Stimulated activated CD8-positive, alpha-beta memory T cell treated with anti-CD3 and anti-CD28 coated beads, Interleukin-2, amount 100 ng/mL, for 48 hours (primary cell): Measurements from ENCODE around the gene SPG7.
"Not testable (repeated sequence)": the region's sequence is repeated elsewhere in the genome, so short reads cannot be mapped to it uniquely, and the experiment has no call there.

Experiments used
- DNase-seq, 2 donors: peaks; one replicate each; pipeline ENCODE4 v3.0.0-alpha.2; 2020; ENCODE audit warnings: low read depth in 2 of 2

SPG7 gene

DNA sequence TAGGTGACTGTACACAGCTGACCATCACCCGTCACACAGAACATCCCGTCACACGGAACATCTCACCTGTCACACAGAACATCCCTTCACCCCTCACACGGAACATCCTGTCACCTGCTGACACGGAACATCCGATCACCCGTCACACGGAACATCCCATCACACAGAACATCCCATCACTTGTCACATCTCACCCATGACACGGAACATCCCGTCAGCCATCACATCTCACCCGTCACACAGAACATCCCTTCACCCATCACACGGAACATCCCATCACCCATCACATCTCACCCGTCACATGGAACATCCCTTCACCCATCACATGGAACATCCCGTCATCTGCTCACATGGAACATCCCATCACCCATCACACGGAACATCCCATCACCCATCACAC lies 71.1 kb downstream of the SPG7 start:
- DNase-seq, result no peak

DNA sequence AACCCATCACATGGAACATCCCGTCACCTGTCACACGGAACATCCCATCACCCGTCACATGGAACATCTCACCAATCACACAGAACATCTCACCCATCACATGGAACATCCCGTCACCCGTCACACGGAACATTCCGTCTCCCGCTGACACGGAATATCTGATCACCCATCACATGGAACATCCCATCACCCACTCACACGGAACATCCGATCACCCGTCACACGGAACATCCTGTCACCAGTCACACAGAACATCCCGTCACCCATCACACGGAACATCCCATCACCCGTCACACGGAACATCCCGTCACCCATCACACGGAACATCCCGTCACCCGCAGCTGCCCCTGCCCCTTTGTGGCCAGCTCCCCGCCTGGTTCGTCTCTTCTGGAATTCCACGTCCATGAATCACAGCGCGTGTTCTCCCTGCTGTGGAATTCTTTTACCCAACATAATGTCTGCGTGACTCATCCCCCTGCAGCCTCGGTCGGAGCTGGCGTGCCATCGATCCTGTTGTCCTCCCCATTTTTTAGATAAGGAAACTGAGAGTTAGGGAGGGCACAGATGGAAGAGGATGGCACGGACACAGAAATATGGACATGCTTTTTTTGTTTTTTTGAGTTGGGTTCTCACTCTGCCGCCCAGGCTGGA lies 73.0 kb downstream of the SPG7 start:
- no peak for DNase-seq

DNA sequence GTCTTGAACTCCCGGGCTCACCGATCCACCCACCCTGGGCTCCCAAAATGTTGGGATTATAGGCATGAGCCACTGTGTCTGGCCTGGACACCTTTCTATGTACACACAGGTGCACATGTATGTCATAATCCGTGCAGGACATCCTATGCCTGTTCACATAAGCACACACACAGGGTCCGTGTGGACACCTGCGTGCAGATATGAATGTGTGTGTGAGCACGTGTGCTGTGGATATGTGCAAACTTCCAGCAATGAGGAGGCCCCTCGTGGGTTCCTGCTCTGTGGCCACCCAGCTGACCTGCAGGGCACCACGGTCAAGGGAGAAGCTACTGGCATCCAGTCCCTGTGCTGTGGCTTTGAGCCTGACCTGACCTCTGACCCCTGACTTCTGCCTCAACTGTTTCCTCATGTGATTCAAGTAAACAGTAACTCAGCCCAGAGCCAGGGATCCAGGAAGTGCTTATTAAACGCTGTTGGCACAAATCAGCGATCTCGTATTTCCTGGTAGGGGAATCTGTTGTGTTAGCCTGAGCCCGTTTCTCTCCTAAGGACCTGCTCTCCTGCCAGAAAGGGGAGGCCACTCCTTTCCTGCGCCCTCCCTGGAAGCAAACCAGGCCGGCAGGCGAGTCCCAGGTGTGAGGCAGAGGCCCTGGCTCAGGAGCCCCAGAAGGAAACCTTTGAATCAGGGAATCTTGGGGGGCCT lies 73.8 kb downstream of the SPG7 start:
- DNase-seq, result no peak

DNA sequence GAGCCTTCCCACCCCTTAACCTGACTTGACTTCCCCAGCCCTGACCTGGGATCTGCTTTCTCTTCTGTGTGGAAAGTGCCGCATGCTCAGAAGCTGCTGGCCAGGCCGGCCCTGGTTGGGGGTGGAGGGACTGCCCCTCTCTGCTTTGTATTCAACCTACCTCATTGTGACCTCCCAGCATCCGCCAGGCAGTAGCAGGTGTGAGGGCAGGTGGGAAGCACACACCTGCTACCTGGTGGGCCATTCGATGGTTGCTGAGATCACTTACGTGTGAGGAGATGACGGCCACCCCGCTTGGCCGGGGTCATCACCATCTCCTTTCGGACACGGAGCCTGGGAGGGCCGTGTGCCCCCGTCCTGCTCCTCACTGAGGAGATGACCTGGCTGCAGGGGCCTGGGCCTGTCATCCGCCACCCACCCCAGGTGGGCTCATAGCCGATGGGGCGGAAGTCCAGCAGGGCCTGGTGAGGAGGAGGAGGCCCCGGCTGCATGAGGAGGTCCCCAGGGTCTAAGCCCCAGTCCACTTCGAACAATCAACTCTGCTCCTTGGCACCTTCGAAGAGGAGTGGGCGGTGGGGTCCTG lies 74.5 kb downstream of the SPG7 start:
- no peak for DNase-seq

DNA sequence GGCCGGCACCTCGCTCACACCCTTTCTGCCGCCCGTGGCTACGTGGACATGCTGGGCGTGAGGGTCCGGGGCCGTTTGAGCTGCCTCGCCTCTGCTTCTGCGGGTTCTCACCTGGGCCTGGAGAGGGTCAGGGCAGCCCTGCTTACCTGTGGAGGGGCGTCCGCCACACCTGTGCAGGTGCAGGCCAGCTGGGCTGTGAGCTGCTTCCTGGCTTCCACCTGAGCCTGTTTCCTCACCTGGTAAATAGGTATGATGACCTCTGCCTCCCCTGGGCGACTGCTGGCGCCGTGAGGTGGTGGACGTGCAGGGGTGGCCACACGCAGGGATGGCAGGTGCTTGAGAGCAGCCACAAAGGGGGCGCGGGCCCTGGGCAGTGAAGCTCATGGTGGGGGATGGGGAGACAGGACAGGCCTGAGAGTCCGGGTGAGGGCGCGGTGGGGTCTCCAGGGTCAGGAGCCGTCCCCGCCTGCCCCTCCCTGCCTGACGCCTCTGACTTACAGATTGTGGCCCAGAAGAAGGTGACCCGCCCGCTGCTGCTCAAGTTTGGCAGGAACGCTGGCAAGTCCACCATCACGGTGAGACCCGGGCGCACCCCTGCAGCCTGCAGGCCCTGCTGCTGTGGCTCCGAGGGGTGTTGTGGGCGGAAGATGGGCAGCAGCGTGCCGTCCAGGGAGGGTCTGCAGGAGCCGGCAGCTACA lies 75.1 kb downstream of the SPG7 start:
- DNase-seq, result no peak

DNA sequence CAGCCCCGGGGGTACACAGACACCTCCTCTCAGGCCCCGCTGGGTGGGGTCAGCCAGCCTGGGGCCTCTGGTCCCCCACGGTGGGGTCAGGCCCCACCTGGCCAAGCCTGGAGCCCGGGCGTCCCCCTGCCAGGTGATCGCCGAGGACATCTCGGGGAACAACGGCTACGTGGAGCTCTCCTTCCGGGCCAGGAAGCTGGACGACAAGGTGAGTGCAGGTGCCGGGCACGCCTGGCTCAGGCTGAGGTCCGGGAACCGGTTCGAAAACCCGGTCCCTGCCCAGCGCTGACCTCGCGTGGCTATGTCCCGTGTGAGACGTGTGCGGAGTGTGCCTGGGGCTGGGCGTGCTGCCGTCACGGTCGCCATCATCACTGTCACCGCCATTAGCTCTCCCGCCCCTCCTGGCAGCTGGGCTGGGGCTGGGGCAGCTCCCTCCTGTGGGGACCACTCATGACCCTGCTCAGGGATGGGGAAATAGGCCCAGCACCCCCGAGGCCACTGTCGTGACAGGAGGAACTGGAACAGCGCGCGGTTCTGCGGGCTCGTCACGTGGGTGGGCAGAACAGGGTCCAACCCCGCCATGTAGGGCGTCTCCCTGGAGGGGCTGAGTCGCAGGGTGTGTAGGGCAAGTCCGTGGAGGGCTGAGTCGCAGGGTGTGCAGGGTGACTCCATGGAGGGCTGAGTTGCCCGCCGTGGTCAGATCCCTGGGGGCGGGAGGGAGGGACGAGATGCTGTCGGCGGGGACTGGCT lies 75.9 kb downstream of the SPG7 start:
- DNase-seq, result no peak

DNA sequence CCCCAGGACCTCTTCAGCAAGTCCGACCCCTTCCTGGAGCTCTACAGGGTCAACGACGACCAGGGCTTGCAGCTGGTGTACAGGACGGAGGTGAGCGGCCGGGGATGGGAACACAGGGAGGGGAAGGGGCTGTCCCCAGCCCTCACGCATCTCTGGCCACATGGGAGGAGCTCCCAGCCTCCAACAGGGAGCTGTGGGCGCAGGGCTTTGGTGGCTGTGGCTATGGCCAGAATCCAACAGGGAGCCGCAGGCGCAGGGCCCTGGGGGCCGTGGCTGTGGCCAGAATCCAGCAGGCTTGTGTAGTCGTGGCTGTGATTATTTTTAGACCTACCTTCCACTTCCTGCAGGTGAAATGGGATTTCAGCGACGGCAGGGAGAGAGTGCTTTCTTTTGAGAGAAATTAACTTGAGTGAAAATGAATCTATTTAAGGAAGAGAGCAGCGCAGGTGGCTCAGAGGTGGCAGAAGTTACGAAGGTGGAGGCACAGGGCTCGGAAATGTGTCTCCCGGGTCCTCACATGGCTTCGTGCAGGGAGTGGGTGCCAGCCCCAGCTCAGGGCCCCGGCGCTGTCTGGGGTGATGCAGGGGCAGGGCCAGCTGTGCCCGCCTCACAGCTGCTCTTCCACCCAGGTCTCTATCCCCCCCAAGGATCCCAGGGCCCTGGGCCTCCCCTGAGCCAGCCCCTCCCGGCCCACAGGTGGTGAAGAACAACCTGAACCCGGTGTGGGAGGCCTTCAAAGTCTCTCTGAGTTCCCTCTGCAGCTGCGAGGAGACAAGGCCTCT lies 76.8 kb downstream of the SPG7 start:
- no peak for DNase-seq

DNA sequence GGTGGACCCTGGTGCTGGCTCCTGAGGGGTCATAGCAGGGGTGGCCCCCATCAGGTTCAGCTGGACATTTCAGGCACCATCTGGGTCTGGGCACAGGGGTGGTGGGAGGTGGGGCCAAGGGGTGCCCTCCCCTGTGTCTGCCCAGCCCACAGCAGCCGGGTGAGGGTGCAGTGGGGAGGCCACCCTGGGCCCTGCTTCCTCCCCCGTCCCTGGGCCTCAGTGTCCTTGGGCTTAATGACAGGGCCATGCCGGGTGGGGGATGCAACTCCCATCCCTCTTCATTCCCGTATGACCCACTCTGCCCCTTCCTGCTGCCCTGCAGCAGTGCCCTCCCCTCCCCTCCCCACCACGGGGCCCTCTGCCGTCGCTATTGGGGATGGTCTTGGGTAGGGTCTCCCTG lies 78.0 kb downstream of the SPG7 start:
- no peak for DNase-seq

DNA sequence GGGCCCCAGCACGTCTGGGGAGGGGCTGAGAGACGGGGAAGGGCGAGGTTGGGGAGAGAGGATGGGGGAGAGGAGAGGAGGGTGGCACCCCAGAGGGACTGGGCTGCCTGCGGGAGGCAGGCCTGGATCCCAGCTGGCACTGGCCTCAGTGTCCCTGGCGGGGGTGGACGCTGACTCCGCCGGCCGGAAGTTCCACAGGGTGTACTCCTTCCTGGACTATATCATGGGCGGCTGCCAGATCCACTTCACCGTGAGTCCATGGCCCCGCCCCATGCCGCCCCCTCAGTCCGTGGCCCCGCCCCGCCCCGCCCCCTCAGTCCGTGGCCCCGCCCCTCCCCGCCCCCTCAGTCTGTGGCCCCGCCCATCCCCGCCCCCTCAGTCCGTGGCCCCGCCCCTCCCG lies 78.7 kb downstream of the SPG7 start:
- no peak for DNase-seq

DNA sequence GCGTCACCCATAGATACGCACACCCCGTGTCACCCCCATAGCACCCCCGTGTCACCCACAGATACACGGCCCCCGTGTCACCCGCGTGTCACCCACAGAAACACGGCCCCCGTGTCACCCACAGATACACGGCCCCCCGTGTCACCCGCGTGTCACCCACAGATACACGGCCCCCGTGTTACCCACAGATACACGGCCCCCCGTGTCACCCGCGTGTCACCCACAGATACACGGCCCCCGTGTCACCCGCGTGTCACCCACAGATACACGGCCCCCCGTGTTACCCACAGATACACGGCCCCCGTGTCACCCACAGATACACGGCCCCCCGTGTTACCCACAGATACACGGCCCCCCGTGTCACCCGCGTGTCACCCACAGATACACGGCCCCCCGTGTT lies 79.5 kb downstream of the SPG7 start:
- not testable (repeated sequence) for DNase-seq

DNA sequence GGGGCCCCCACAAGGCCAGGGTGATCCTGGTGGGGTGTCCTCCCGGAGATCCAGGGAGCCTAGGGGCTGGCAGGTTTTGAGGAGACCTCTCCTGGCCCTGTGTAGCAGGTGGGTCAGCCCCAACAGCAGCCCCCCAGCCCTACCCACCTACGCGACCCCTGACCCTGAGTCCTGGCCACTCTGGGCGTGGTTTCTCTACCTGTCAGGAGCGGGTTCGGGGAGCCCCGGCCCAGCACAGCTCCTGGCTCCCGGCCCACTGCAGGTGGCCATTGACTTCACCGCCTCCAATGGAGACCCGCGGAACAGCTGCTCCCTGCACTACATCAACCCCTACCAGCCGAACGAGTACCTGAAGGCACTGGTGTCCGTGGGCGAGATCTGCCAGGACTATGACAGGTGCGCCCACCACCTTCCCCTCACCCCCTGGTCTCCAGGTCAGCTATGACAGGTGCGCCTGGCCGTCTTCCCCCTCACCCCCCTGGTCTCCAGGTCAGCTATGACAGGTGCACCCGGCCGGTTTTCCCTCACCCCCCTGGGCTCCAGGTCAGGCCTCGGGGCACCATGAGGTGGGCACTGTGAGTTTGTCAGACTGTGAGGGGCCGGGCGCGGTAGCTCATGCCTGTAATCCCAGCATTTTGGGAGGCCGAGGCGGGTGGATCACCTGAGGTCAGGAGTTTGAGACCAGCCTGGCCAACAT lies 80.4 kb downstream of the SPG7 start:
- no peak for DNase-seq

DNA sequence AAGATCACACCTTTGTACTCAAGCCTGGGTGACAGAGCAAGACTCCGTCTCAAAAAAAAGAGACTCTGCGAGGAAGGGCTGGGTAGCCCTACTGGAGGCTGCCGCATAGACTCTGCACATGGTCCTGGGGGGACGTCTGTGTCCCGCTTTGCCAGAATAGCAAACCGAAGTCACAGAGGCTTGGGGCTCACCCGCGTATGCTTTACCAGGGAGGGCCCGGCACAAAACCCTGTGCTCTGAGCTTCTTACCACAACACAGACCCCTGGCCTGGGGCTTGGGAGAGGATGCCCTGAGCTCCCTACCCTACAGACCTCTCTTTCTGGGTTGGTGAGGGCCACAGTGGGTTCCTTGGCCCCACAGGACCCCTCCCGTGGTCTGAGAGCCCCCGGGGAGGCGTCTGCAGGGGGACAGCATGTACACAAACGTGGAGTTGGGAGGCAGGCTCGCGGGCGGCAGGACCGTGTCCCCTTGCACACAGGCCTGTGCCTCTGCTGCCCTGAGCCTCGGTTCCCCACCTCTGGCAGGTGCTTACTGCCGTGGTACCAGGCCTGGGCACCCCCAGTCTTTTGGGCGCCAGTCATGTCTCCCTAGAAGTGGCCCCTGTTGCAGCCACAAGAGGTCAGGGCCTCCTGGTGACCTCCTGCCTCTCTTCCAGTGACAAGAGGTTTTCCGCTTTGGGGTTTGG lies 81.2 kb downstream of the SPG7 start:
- DNase-seq, result no peak

DNA sequence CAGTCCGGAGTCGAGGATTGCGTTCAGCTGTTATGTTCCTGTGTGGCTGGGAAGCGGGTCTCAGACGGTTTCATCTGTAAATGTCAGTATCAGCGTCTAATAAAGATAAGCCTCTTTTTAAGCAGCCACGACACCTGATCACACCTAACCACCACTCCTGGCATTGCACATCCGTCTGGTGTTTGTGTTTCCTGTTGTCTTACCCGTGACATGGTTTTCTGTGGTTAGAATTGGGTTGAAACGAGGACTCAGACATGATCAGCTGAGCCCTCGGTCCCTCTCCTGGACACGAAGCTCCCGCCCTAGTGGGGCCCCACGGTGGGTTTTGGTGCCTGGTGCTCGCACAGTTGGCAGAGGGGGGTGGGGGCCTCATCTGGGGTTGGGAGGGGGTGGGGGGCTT lies 85.6 kb downstream of the SPG7 start:
- no peak for DNase-seq

DNA sequence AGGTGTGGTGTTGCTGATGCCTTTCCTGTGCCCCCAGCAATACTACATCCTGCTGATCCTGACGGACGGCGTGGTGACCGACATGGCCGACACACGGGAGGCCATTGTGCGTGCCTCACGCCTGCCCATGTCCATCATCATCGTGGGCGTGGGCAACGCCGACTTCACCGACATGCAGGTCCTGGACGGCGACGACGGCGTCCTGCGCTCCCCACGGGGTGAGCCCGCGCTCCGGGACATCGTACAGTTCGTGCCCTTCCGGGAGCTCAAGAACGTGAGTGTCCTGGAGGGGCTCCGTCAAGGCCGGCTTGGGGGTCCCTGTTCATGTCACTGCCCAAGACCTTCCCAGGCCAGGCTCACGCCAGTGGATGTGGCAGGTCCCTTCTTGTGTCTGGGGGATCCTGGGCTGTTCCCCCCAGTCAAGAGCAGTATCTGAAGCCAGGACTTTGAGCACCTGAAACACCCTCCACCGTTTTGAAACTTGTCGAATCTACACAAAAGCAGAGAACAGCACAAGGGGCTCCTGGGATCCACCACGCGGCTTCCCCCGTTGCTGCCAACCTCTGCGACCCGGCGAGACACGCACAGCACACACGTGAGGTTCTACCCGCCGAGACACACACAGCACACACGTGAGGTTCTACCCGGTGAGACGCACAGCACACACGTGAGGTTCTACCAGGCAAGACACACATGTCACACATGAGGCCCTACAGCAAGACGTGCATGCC lies 87.3 kb downstream of the SPG7 start:
- no peak for DNase-seq

DNA sequence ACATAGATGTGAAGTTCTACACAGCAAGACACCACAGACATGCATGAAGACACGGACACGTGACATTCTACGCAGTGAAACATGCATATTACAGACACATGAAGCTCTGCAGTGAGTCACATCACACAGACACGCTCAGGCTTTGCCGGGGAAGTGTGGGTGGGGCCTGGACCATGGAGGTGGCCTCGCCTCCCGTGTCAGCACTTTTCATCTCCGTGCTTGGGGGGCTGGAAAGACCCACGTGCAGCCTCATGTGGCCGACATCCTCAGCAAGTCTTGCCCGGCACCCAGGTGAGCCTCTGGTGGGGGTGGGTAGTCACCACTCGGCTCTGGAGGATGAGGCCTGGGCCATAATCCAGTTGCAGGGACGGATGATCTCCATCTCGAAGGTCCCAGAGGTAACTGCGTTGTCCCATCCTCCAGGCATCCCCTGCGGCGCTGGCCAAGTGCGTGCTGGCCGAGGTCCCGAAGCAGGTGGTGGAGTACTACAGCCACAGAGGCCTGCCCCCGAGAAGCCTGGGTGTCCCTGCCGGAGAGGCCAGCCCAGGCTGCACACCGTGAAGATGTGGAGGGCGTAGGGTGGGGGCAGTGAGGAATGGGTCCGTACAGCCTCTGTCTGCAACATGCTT lies 88.0 kb downstream of the SPG7 start:
- DNase-seq, result no peak

DNA sequence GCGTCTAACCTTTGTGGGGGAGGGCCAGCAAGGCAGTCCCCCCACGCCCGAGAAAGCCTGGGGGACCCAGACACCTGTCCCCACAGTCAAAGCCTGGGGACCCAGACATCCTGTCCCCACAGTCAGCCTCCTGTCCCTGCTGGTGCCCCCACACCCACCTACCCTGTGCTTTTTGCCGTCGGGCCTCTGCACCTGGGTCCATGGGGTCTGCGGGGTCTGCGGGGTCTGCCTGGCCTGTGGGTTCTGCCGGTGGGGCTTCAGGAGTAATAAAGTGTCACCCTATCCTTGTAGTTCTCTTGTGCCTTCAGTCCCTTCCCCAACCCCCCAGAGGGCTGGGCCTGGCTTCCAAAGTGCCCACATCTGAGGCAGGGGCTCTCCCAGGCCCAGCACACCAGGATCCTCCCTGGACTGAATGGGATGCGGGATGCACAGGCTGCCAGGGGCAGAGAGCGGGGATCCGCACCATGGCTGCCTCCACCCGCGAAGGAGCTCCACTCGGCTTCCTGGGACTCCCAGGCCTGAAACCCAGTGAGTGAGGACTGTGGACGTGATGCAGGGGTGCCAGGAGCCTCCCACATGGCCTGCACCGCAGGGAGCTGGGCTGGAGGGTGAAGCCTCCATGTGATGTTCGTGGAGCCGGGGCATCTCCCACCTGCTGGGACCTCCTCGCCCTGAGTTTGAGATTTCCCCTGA lies 88.9 kb downstream of the SPG7 start:
- no peak for DNase-seq

DNA sequence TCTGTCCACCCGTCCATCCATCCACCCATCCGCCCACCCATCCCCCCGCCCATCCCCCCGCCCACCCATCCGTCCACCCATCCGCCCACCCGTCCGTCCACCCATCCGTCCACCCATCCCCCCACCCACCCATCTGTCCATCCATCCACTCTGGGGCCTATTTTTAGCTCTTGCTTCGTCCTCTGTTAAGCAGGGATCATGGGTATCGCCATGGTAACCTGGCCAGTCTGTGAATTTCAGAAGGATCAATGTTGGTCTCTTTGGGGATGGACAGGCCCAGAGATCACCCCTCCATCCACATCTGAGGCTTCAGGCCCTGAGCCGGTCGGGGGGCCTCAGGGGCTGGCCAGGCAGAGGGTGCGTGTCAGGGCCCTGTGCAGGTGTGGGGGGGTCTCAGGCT lies 90.0 kb downstream of the SPG7 start:
- no peak for DNase-seq

DNA sequence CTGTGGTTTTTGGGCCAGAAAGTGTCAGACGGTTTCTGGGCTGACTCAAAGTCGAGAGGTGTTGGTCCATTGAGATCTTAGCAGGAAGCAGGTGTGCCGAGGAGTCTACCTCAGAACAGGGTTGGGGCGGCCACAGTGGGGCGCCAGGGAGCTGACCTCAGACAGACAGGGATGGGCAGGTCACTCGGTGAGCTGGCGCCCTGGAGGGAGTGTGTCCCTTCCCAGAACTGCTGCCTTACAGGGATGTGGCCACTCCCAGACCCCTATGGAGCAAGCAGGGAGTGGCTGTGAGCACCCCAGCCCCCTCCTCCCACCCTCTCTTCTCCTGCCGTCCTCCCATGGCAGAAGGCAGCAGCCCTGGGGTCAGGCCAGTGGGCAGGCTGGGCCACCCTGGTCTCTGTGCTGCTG lies 91.3 kb downstream of the SPG7 start:
- DNase-seq, result peak in 1 of 2 donors; percentile 26
